T-helper 2 cell (primary cell): ENCODE data around the gene RAB9A.

ENCODE experiments used
- DNase-seq, 5 experiments: peaks; one replicate each; pipeline versions ENCODE4 v3.0.0 to v3.0.0-alpha.2; 2012 to 2022

RAB9A gene

DNA sequence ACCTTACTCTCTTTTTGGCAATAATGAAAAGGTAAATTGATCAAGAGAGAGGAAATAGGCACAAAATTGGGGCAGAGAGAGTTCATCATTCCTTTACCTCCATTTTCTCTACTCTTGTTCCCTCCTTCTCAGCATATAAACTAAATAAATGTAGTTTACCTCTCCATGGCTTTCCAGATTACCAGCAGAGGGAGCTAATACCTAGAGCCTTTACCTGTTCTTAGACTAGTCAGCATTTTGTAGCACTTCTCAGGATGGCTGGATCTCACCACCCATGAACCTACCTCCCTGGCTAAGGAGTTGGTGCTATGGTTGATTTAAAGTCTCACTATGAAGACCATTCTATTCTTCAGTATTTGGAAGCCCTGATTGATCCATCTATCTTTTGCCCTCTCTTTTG is 61.3 kb downstream of the RAB9A start:
- peak in 1 of 5 experiments; percentile 44 for DNase-seq

DNA sequence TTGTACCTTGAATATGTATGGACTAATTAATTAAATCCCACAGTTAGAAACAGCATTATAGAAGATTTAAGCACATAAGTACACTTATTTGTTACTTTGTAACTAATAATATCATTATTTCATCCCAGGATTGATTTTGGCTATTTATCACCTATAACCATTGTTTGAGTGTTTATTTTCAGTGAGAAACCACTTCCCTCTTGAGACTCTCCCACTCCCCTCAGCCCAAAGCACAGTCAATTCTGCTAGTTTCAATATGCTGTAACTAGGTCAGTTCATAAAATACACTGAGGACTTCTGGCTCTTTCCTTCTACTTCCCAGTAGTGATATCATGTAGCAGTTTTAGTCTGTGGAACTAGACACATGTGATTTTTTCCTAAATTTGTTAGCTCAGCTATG is 61.9 kb downstream of the RAB9A start:
- no peak for DNase-seq

DNA sequence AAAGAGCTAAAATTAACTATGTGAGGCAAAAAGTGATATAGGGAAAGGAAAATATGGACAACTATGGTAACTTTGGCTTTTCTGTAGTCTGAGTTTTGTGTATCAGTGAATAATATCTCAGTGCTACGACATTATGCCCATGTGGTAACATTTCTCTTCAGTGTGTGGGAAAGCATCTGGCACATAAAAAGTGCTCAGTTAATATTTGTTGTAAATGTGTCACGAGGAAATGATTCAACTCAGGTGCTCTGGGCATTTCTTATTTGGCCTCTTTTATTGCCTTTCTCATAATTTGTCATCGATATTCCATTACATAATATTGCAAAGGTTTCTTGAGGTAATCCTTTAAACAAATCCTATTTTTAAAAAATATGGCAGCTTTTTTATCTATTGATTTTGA is 63.2 kb downstream of the RAB9A start:
- DNase-seq = no peak

DNA sequence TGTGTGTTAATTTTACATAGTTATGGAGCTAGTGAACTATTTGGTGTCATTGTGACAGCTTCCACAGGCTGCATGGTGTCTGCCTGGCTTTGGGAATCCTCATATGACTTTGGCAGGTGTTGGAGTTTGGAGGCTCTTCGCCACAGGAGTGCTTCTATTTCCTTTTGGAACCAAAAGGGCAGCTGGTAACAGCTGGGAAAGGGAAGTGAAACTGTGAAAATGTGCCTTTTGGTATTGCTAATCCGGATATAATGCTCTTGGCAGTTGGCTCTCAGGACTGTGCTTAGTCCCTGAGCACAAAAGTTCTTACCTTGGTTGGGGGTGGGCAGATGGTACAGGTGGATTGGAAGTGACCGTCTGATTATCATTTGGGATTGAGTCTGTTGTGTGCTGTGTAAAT is 63.7 kb downstream of the RAB9A start:
- DNase-seq = no peak

DNA sequence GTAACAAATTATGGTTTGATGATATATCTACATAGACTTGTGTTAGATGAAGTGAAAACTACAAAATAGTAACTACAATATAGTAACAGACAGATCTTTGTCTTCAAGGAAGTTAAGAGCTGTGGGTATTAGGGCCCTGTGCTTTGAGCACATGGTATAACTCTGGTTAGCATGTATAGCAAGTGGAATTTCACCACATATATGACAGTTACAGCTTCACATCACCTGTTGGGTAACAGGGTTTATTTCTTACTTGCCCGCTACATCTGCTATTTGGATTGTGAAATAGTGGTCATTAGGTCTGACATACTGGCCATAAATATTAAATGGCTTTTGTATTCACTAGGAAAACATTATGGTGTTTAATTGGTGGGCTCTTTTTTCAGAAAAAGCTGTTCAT is 65.8 kb downstream of the RAB9A start:
- DNase-seq = no peak

DNA sequence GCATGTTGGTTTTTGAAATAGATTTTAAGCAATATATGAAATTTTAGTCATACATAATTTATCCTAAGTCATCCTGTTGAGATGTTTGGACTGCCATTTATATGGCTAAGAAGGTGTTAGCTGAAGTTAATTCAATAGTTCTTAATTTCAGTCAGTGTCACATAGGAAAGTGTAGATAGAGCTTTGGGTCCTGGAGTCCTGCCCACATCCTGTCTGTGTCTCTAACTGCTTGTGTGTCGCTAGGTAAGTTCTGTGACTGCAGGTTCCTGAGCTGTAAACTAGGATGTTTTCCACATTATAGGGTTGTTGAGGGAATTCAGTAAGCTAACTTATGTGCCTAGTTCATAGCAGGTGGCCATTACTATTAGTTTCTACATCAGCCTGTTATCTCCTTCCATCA is 66.3 kb downstream of the RAB9A start:
- DNase-seq = peak in 1 of 5 experiments; percentile 64

DNA sequence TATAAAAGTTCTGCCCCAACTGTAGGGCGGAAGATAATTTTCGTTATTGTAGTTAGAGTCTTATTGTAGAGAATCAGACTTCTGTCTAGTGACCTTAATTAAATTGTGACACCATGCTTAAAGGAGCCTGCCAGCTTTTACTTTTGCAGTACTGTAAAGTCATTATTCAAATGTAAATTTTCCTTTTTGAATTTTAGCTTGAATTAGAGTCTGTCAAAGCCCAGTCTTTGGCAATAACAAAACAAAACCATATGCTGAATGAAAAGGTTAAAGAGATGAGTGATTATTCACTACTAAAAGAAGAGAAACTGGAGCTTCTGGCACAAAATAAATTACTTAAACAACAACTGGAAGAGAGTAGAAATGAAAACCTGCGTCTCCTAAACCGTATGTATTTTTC is 67.5 kb downstream of the RAB9A start:
- DNase-seq = no peak

DNA sequence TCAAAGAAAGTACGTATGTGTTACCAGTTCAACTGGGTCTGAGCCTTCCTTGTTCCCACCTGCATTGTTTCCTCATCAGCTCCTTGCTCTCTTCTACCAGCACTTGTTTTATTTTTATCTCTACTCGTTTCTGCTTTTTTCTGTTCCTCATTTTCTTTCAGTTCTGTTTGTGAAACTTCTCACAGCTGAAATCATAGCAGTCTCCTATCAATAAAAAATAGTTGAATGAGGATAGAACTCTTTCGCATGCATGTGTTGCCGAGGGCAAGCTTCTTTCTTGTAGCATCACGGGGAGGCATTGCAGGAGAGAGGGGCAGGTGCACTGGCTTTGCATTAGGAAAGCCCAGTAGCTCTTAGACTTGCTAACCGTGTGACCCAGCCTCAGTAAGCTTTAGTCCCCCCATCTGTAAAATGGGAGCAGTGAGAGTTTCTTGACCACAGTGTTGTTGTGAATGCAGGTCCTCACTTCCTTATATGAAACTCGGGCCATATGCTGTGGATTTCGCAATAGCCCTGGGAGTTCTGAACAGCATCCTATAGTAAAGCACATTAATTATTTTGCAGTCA is 70.3 kb downstream of the RAB9A start:
- no peak for DNase-seq
